A549 (cell line): Measurements from ENCODE around the gene SRF. TPM values are rescaled to one million over a fixed set of nuclear protein-coding genes. Genes with fewer than 3 reads are reported as not detected.

Experiments used
- ATAC-seq, 2 experiments: fragments of 200-7000 bp in 1 of 2; fragments of >200 bp in 1 of 2; cut with Nextera tagmentation in 1 of 2; cut with Tn5 transposase in 1 of 2; 3 replicates each; pipeline versions ENCODE4 v1.8.0 to v1.9.1; 2018 to 2020; ENCODE audit warnings: mild to moderate bottlenecking in 1 of 2, moderate library complexity in 1 of 2
- CTCF ChIA-PET: fragments of 300-600 bp; sonication (Branson Sonifier 250); formaldehyde crosslinking; extraction: SDS; loops from one replicate; lab custom pipeline; 2021; ENCODE audit warnings: antibody characterized with exemption, inconsistent platforms; lab: Yijun Ruan, JAX
- POLR2A ChIA-PET: fragments of 350-600 bp; formaldehyde crosslinking; extraction: SDS; loops from one replicate; lab custom pipeline; 2021; ENCODE audit warnings: antibody characterized with exemption, inconsistent platforms; lab: Yijun Ruan, JAX
- DNase-seq, 2 experiments: peaks; one replicate each; pipeline versions ENCODE4 v3.0.0 to v3.0.0-alpha.2; 2011 to 2016; ENCODE audit warnings: low read depth in 1 of 2, low spot score in 1 of 2
- FAIRE-seq: peaks from 2 replicates; lab custom pipeline; 2011; peaks lifted over from hg19 to GRCh38; lab: Jason Lieb, UNC
- H3K27ac ChIP-seq, 2 experiments: fragments of >200 bp; sonication (Bioruptor Twin); formaldehyde crosslinking; 3 replicates each; pipeline ENCODE4 v1.5.1; 2016 to 2017
- H3K4me1 ChIP-seq: fragments of >200 bp; sonication (Bioruptor Twin); formaldehyde crosslinking; 3 replicates; pipeline ENCODE4 v1.6.1; 2016
- H3K4me2 ChIP-seq: fragments of >200 bp; sonication (Bioruptor Twin); formaldehyde crosslinking; 3 replicates; pipeline ENCODE4 v1.6.1; 2016
- H3K4me3 ChIP-seq: fragments of >200 bp; sonication (Bioruptor Twin); formaldehyde crosslinking; 3 replicates; pipeline ENCODE4 v1.5.1; 2016
- H3K9me3 ChIP-seq: fragments of >200 bp; sonication (Bioruptor Twin); formaldehyde crosslinking; 3 replicates; pipeline ENCODE4 v1.6.1; 2016
- BHLHE40 ChIP-seq: IDR thresholded peaks from 2 replicates; pipeline ENCODE4 v1.6.1; 2012; ENCODE audit warnings: low read depth, low read length, inconsistent platforms
- CHD2 ChIP-seq: fragments of 150-350 bp; IDR thresholded peaks from 2 replicates; pipeline ENCODE4 v1.6.1; 2014; ENCODE audit warnings: low read length; ENCODE audit not compliant: partially characterized antibody
- EHF ChIP-seq: fragments of 250-450 bp; sonication (Bioruptor Pico); IDR thresholded peaks from 2 replicates; pipeline ENCODE4 v1.5.0; 2020; ENCODE audit warnings: mild to moderate bottlenecking
- ESRRA ChIP-seq: fragments of 150-350 bp; IDR thresholded peaks from 2 replicates; pipeline ENCODE4 v1.6.1; 2014; ENCODE audit warnings: mild to moderate bottlenecking, low read length, borderline replicate concordance
- FOSL2 ChIP-seq, 2 experiments: fragments of 450-650 bp in 1 of 2; fragments of >200 bp in 1 of 2; sonication (Bioruptor Twin) in 1 of 2; formaldehyde crosslinking; IDR thresholded peaks; 2 replicates each; pipeline versions ENCODE4 v1.5.0 to v1.6.1; 2016 to 2020; ENCODE audit warnings: mild to moderate bottlenecking in 1 of 2, moderate library complexity in 1 of 2
- FOXS1 ChIP-seq: fragments of 250-450 bp; sonication (Bioruptor Pico); IDR thresholded peaks from 2 replicates; pipeline ENCODE4 v1.5.0; 2020; ENCODE audit warnings: mild to moderate bottlenecking, moderate library complexity
- HEYL ChIP-seq: fragments of 250-450 bp; sonication (Bioruptor Pico); IDR thresholded peaks from 2 replicates; pipeline ENCODE4 v1.8.0; 2021; ENCODE audit warnings: mild to moderate bottlenecking, moderate library complexity
- HOXA7 ChIP-seq: fragments of 250-450 bp; sonication (Bioruptor Pico); IDR thresholded peaks from 2 replicates; pipeline ENCODE4 v1.5.0; 2020; ENCODE audit warnings: mild to moderate bottlenecking, moderate library complexity
- JUNB ChIP-seq: fragments of >200 bp; sonication (Bioruptor Twin); formaldehyde crosslinking; IDR thresholded peaks from 2 replicates; pipeline ENCODE4 v1.6.1; 2016
- PBX3 ChIP-seq: IDR thresholded peaks from 2 replicates; pipeline ENCODE4 v1.6.1; 2012
- POLR2A ChIP-seq: IDR thresholded peaks from 2 replicates; pipeline ENCODE4 v1.6.1; 2012; ENCODE audit warnings: mild to moderate bottlenecking, low read length
- RCOR1 ChIP-seq: fragments of 150-350 bp; IDR thresholded peaks from 2 replicates; pipeline ENCODE4 v1.6.1; 2014; ENCODE audit warnings: antibody characterized with exemption, low read length, low read depth
- REST ChIP-seq: fragments of 200-600 bp; sonication (generic); IDR thresholded peaks from 2 replicates; pipeline ENCODE4 v1.6.1; 2016; ENCODE audit warnings: antibody characterized with exemption, mild to moderate bottlenecking, moderate library complexity
- RFX5 ChIP-seq: fragments of 450-650 bp; IDR thresholded peaks from 2 replicates; pipeline ENCODE4 v1.7.1; 2014; ENCODE audit warnings: antibody characterized with exemption, mild to moderate bottlenecking, moderate library complexity
- RNF2 ChIP-seq: fragments of 200-600 bp; sonication (generic); IDR thresholded peaks from 2 replicates; pipeline ENCODE4 v1.6.1; 2016; ENCODE audit warnings: low read depth, mild to moderate bottlenecking, antibody characterized with exemption, moderate library complexity, borderline replicate concordance
- SMC3 ChIP-seq: fragments of >200 bp; sonication (Bioruptor Twin); formaldehyde crosslinking; IDR thresholded peaks from 3 replicates; pipeline ENCODE4 v1.6.1; 2018; ENCODE audit warnings: inconsistent platforms
- TFCP2L1 ChIP-seq: fragments of 250-450 bp; sonication (Bioruptor Pico); IDR thresholded peaks from 2 replicates; pipeline ENCODE4 v1.5.0; 2021; ENCODE audit warnings: mild to moderate bottlenecking
- ZNF302 ChIP-seq: fragments of 250-450 bp; sonication (Bioruptor Pico); IDR thresholded peaks from 2 replicates; pipeline ENCODE4 v1.9.0; 2021; ENCODE audit warnings: inconsistent platforms, mild to moderate bottlenecking, moderate library complexity
- WGBS: methylation state at CpG from one replicate; pipeline ENCODE4 v1.1.6; 2017; ENCODE audit errors: missing lambda C conversion rate; 5-methylcytosine and 5-hydroxymethylcytosine counted together
- polyA plus RNA-seq, 4 experiments: library from polyadenylated mRNA; depleted of rRNA in 3 of 4; stranded (reverse); fragments of >200 nt; fragmentation: RNase III in 1 of 4; extraction: RNeasy Plus Mini Kit Qiagen cat#74134 plus additional on column Dnase treatment in 1 of 4; gene quantifications; 2 replicates in 3 of 4; 3 replicates in 1 of 4; pipeline ENCODE4 v1.2.3, GENCODE V29; 2011 to 2017
- TF ChIP-seq, protein P1 (sequence below): IDR thresholded peaks from 2 replicates; pipeline ENCODE4 v1.6.1; 2012
- TF ChIP-seq, protein P2 (sequence below): fragments of >200 bp; sonication (Bioruptor Twin); formaldehyde crosslinking; IDR thresholded peaks from 3 replicates; pipeline ENCODE4 v1.5.1; 2016
- TF ChIP-seq, protein P3 (sequence below): fragments of >200 bp; sonication (Bioruptor Twin); formaldehyde crosslinking; IDR thresholded peaks from 3 replicates; pipeline ENCODE4 v1.6.1; 2016

SRF gene
- polyA plus RNA-seq, 2 of the 4 experiments (the other 2 are of a cell fraction), result 14.0 to 16.7 TPM

- Histone ChIP-seq H3K4me3 (no peak overlapping the region), H3K27ac (no peak overlapping the region), H3K4me2 (no peak overlapping the region), H3K4me1 (no peaks in the 10 kb centered on the region), H3K9me3 (no peaks in the 10 kb centered on the region)
- DNase-seq (no peak), ATAC-seq (no peak), FAIRE-seq (no peak)
- ChIA-PET POLR2A (no interaction called here), CTCF (interaction anchor here (1.3 to 2.1 kb wide), 2 partner anchors 14 to 28 kb away, joined by 4 to 8 read pairs; partner anchors contain the start of gene DNPH1)
- 98% methylated on average over 6 of the region's 6 CpGs for WGBS
- TF ChIP-seq, protein P1, sequence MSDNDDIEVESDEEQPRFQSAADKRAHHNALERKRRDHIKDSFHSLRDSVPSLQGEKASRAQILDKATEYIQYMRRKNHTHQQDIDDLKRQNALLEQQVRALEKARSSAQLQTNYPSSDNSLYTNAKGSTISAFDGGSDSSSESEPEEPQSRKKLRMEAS, result no peak
These were observed 29.5 kb downstream of the SRF start for GRCh38 chr6:43200541-43200940.

GRCh38 chr6:43202451-43202850, 31.4 kb downstream of the SRF start:
- Histone ChIP-seq H3K4me1 (peaks cover 4% of the 10 kb centered on the region; the same call in 2 of the 3 replicates), H3K4me3 (no peak overlapping the region), H3K4me2 (no peak overlapping the region), H3K9me3 (no peaks in the 10 kb centered on the region), H3K27ac (no peak overlapping the region)
- TF ChIP-seq SMC3 (no peak), TFCP2L1 (CRISPR knock-in tag) (no peak)
- ChIA-PET CTCF (interaction anchor here (0.8 to 2.1 kb wide), 2 partner anchors 26 to 27 kb away, joined by 3 to 8 read pairs; partner anchors contain the start of gene DNPH1), POLR2A (interaction anchor here (0.5 kb wide), 1 partner anchor 26 kb away, joined by 3 read pairs; no protein-coding TSS in a partner anchor)
- 71% methylated on average over 5 of the region's 5 CpGs for WGBS
- no peak for FAIRE-seq
- DNase-seq, result no peak
- ATAC-seq, result no peak

- FAIRE-seq (no peak), ATAC-seq (peak in 1 of 2 experiments; percentile 38; a peak in 3 of 6 replicates), DNase-seq (no peak)
- Histone ChIP-seq H3K4me2 (no peak overlapping the region), H3K9me3 (no peaks in the 10 kb centered on the region), H3K4me3 (no peak overlapping the region), H3K27ac (no peak overlapping the region), H3K4me1 (peaks cover 6% of the 10 kb centered on the region; the same call in 2 of the 3 replicates)
- CTCF ChIA-PET, result interaction anchor here (0.8 to 1.3 kb wide), 3 partner anchors 16 to 93 kb away, joined by 3 read pairs; partner anchors contain the start of gene DNPH1
- 94% methylated on average over 15 of the region's 17 CpGs for WGBS
- no peak for TF ChIP-seq PBX3
- no peak for TF ChIP-seq POLR2A
- no peak for TF ChIP-seq ZNF302 (CRISPR knock-in tag)
- no peak for TF ChIP-seq RNF2
- TF ChIP-seq CHD2, result no peak
- no peak for TF ChIP-seq FOXS1 (CRISPR knock-in tag)
- TF ChIP-seq FOSL2 (IDR thresholded peaks at IDR 0.05), result no peak
- no peak for TF ChIP-seq FOSL2 (CRISPR knock-in tag; IDR thresholded peaks at IDR 0.05)
- no peak for TF ChIP-seq HOXA7 (CRISPR knock-in tag)
- POLR2A ChIA-PET, result no interaction called here
These were observed 32.1 kb downstream of the SRF start for GRCh38 chr6:43203029-43203717.

GRCh38 chr6:43203718-43204095, 32.6 kb downstream of the SRF start:
- Histone ChIP-seq H3K4me2 (no peak overlapping the region), H3K9me3 (no peaks in the 10 kb centered on the region), H3K27ac (no peak overlapping the region), H3K4me3 (no peak overlapping the region), H3K4me1 (peaks cover 6% of the 10 kb centered on the region; the same call in 2 of the 3 replicates)
- ChIA-PET POLR2A (no interaction called here), CTCF (interaction anchor here (0.8 to 1.3 kb wide), 2 partner anchors 15 to 93 kb away, joined by 3 read pairs; no protein-coding TSS in a partner anchor)
- WGBS, result 88% methylated on average over 7 of the region's 8 CpGs
- FAIRE-seq (no peak), ATAC-seq (no peak), DNase-seq (no peak)
- no peak for TF ChIP-seq RNF2
- TF ChIP-seq ESRRA, result no peak
- TF ChIP-seq RFX5, result no peak
- TF ChIP-seq, protein P1, result no peak
- TF ChIP-seq REST, result no peak
- TF ChIP-seq, protein P2, sequence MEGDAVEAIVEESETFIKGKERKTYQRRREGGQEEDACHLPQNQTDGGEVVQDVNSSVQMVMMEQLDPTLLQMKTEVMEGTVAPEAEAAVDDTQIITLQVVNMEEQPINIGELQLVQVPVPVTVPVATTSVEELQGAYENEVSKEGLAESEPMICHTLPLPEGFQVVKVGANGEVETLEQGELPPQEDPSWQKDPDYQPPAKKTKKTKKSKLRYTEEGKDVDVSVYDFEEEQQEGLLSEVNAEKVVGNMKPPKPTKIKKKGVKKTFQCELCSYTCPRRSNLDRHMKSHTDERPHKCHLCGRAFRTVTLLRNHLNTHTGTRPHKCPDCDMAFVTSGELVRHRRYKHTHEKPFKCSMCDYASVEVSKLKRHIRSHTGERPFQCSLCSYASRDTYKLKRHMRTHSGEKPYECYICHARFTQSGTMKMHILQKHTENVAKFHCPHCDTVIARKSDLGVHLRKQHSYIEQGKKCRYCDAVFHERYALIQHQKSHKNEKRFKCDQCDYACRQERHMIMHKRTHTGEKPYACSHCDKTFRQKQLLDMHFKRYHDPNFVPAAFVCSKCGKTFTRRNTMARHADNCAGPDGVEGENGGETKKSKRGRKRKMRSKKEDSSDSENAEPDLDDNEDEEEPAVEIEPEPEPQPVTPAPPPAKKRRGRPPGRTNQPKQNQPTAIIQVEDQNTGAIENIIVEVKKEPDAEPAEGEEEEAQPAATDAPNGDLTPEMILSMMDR, result no peak
- no peak for TF ChIP-seq JUNB
- no peak for TF ChIP-seq RCOR1
- TF ChIP-seq EHF, result no peak
- TF ChIP-seq HEYL (CRISPR knock-in tag), result no peak
- TF ChIP-seq, protein P3, sequence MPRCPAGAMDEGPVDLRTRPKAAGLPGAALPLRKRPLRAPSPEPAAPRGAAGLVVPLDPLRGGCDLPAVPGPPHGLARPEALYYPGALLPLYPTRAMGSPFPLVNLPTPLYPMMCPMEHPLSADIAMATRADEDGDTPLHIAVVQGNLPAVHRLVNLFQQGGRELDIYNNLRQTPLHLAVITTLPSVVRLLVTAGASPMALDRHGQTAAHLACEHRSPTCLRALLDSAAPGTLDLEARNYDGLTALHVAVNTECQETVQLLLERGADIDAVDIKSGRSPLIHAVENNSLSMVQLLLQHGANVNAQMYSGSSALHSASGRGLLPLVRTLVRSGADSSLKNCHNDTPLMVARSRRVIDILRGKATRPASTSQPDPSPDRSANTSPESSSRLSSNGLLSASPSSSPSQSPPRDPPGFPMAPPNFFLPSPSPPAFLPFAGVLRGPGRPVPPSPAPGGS, result no peak
- no peak for TF ChIP-seq BHLHE40
